Neural progenitor cell (in vitro differentiated cells): ENCODE results near the gene TRIM50. TPM values are rescaled to one million over a fixed set of nuclear protein-coding genes. Genes with fewer than 3 reads are reported as not detected.
A peak's percentile ranks its signal among the peaks of the same experiment; 100 is the strongest.
"Not testable (repeated sequence)": the region's sequence is repeated elsewhere in the genome, so short reads cannot be mapped to it uniquely, and the experiment has no call there.

ENCODE experiments used
- DNase-seq: peaks from one replicate; pipeline ENCODE4 v3.0.0-alpha.2; 2016; ENCODE audit warnings: low spot score
- H2AFZ ChIP-seq: fragments of 200-600 bp; sonication (generic); replicated peaks from 2 replicates; pipeline ENCODE4 v1.6.1; 2016; ENCODE audit warnings: antibody characterized with exemption
- H3F3A ChIP-seq: fragments of 200-600 bp; sonication (generic); 2 replicates; pipeline ENCODE4 v1.6.1; 2016; ENCODE audit warnings: antibody characterized with exemption, low read depth
- H3K27ac ChIP-seq: fragments of 200-600 bp; sonication (generic); 2 replicates; pipeline ENCODE4 v1.5.1; 2016; ENCODE audit warnings: mild to moderate bottlenecking
- H3K27me3 ChIP-seq: fragments of 200-600 bp; sonication (generic); 2 replicates; pipeline ENCODE4 v1.6.1; 2016; ENCODE audit warnings: mild to moderate bottlenecking, moderate library complexity
- H3K36me3 ChIP-seq: fragments of 200-600 bp; sonication (generic); 2 replicates; pipeline ENCODE4 v1.5.1; 2016
- H3K4me1 ChIP-seq: fragments of 200-600 bp; sonication (generic); 2 replicates; pipeline ENCODE4 v1.6.1; 2016; ENCODE audit warnings: mixed run types
- H3K4me2 ChIP-seq: fragments of 200-600 bp; sonication (generic); 2 replicates; pipeline ENCODE4 v1.6.1; 2016
- H3K4me3 ChIP-seq: fragments of 200-600 bp; sonication (generic); 2 replicates; pipeline ENCODE4 v1.5.1; 2016
- H3K79me2 ChIP-seq: fragments of 200-600 bp; sonication (generic); 2 replicates; pipeline ENCODE4 v1.6.1; 2016; ENCODE audit warnings: low read depth
- H3K9ac ChIP-seq: fragments of 200-600 bp; sonication (generic); 2 replicates; pipeline ENCODE4 v1.6.1; 2016
- H3K9me3 ChIP-seq: fragments of 200-600 bp; sonication (generic); 2 replicates; pipeline ENCODE4 v1.5.1; 2016; ENCODE audit warnings: low read depth
- H4K20me1 ChIP-seq: fragments of 200-600 bp; sonication (generic); 2 replicates; pipeline ENCODE4 v1.6.1; 2016; ENCODE audit warnings: low read depth
- H3K27ac Mint-ChIP-seq: 3 replicates; pipeline ENCODE4 v1.8.0; 2021; ENCODE audit warnings: mixed read lengths
- H3K27me3 Mint-ChIP-seq: 2 replicates; pipeline ENCODE4 v1.8.0; 2022; ENCODE audit warnings: low read depth, mild to moderate bottlenecking, inconsistent platforms, moderate library complexity, mixed read lengths; ENCODE audit not compliant: insufficient read depth
- H3K36me3 Mint-ChIP-seq: 3 replicates; pipeline ENCODE4 v1.8.0; 2021; ENCODE audit warnings: mixed read lengths
- H3K4me1 Mint-ChIP-seq: 3 replicates; pipeline ENCODE4 v1.8.0; 2021; ENCODE audit warnings: mixed read lengths
- H3K4me3 Mint-ChIP-seq: 3 replicates; pipeline ENCODE4 v1.8.0; 2021; ENCODE audit warnings: mild to moderate bottlenecking, moderate library complexity, mixed read lengths
- H3K9me3 Mint-ChIP-seq: 3 replicates; pipeline ENCODE4 v1.8.0; 2020; ENCODE audit warnings: mixed read lengths
- EZH2 ChIP-seq: fragments of 200-600 bp; sonication (generic); IDR thresholded peaks from 2 replicates; pipeline ENCODE4 v1.6.1; 2017; ENCODE audit warnings: antibody characterized with exemption, mild to moderate bottlenecking, moderate library complexity
- EZH2phosphoT487 ChIP-seq: fragments of 200-600 bp; sonication (generic); IDR thresholded peaks from 2 replicates; pipeline ENCODE4 v1.6.1; 2017; ENCODE audit warnings: antibody characterized with exemption
- total RNA-seq: library from RNA; depleted of rRNA; stranded (reverse); fragments of >200 nt; gene quantifications from 2 replicates; pipeline ENCODE4 v1.2.3, GENCODE V29; 2015; ENCODE audit warnings: low replicate concordance
- TF ChIP-seq, protein P1 (sequence below): fragments of 200-600 bp; sonication (generic); IDR thresholded peaks from 2 replicates; pipeline ENCODE4 v1.5.1; 2017; ENCODE audit warnings: antibody characterized with exemption, mild to moderate bottlenecking

The TRIM50 gene
- total RNA-seq, 1 donor from 2014 or later, result not detected

- H3K4me1 ChIP-seq, H3K4me3 ChIP-seq, H3K9me3 ChIP-seq, H3K27me3 ChIP-seq, H3K27ac ChIP-seq, H3K36me3 Mint-ChIP-seq, H3K4me3 Mint-ChIP-seq, H3K9ac ChIP-seq, H3K4me1 Mint-ChIP-seq, H3K79me2 ChIP-seq, H3K4me2 ChIP-seq, H3K36me3 ChIP-seq, H3K27me3 Mint-ChIP-seq, H3K27ac Mint-ChIP-seq, H4K20me1 ChIP-seq, DNase-seq, H3F3A ChIP-seq, H3K9me3 Mint-ChIP-seq: not testable (repeated sequence)
- peak overlapping the region; percentile 72 for H2AFZ ChIP-seq
Observed at GRCh38 chr7:73319541-73319940, 8.3 kb downstream of the TRIM50 start.

GRCh38 chr7:73318656-73319204 lies 9.2 kb downstream of the TRIM50 start:
- H3K27ac Mint-ChIP-seq, H3K9ac ChIP-seq, H3K36me3 Mint-ChIP-seq, H3K36me3 ChIP-seq, H3F3A ChIP-seq, H4K20me1 ChIP-seq, H3K79me2 ChIP-seq, H3K9me3 Mint-ChIP-seq, DNase-seq, H3K27ac ChIP-seq, H3K4me1 Mint-ChIP-seq, H3K27me3 Mint-ChIP-seq, H3K4me2 ChIP-seq, H3K27me3 ChIP-seq, H3K4me3 Mint-ChIP-seq, H2AFZ ChIP-seq, H3K4me1 ChIP-seq, H3K4me3 ChIP-seq, H3K9me3 ChIP-seq: not testable (repeated sequence)
- TF ChIP-seq, protein P1, sequence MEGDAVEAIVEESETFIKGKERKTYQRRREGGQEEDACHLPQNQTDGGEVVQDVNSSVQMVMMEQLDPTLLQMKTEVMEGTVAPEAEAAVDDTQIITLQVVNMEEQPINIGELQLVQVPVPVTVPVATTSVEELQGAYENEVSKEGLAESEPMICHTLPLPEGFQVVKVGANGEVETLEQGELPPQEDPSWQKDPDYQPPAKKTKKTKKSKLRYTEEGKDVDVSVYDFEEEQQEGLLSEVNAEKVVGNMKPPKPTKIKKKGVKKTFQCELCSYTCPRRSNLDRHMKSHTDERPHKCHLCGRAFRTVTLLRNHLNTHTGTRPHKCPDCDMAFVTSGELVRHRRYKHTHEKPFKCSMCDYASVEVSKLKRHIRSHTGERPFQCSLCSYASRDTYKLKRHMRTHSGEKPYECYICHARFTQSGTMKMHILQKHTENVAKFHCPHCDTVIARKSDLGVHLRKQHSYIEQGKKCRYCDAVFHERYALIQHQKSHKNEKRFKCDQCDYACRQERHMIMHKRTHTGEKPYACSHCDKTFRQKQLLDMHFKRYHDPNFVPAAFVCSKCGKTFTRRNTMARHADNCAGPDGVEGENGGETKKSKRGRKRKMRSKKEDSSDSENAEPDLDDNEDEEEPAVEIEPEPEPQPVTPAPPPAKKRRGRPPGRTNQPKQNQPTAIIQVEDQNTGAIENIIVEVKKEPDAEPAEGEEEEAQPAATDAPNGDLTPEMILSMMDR, result peak; percentile 11

GRCh38 chr7:73316521-73316920 lies 11.4 kb downstream of the TRIM50 start:
- Mint-ChIP-seq H3K9me3 (no peaks in the 10 kb centered on the region), H3K36me3 (no peaks in the 10 kb centered on the region), H3K27me3 (peaks cover 2% of the 10 kb centered on the region), H3K27ac (peak overlapping the region; percentile 37), H3K4me1 (peaks cover under 1% of the 10 kb centered on the region), H3K4me3 (no peak overlapping the region)
- Histone ChIP-seq H3K27ac (no peak overlapping the region), H3K4me3 (no peak overlapping the region), H3K27me3 (no peaks in the 10 kb centered on the region), H3K9me3 (no peaks in the 10 kb centered on the region), H3K4me2 (no peak overlapping the region), H2AFZ (no peak overlapping the region), H3K9ac (no peak overlapping the region), H3F3A (no peaks in the 10 kb centered on the region), H4K20me1 (no peaks in the 10 kb centered on the region), H3K36me3 (no peaks in the 10 kb centered on the region), H3K4me1 (no peaks in the 10 kb centered on the region), H3K79me2 (no peaks in the 10 kb centered on the region)
- TF ChIP-seq EZH2 (no peak), EZH2phosphoT487 (no peak)
- TF ChIP-seq, protein P1, result no peak
- DNase-seq, result no peak

DNA sequence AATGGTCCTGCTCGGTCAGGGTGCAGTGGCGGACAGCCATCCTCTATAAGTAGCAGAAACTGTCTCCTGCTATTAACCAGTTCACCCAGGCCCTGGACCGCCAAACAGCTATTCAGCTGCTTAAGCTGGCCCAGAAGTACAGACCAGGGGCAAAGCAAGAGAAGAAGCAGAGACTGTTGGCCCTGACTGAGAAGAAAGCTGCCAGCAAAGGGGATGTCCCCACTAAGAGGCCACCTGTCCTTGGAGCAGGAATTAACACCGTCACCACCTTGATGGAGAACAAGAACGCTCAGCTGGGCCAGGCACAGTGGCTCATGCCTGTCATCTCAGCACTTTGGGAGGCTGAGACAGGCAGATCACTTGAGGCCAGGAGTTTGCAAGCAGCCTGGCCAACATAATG lies 13.6 kb downstream of the TRIM50 start:
- DNase-seq, result no peak
- Mint-ChIP-seq H3K9me3 (no peaks in the 10 kb centered on the region), H3K27ac (no peak overlapping the region), H3K4me3 (no peak overlapping the region), H3K27me3 (peaks cover 3% of the 10 kb centered on the region), H3K36me3 (no peaks in the 10 kb centered on the region), H3K4me1 (peaks cover 1% of the 10 kb centered on the region)
- H3K9ac ChIP-seq, result no peak overlapping the region
- no peaks in the 10 kb centered on the region for H4K20me1 ChIP-seq
- H3K4me3 ChIP-seq, result no peak overlapping the region
- no peak for TF ChIP-seq EZH2phosphoT487
- no peak for TF ChIP-seq EZH2
- TF ChIP-seq, protein P1, result no peak
- no peaks in the 10 kb centered on the region for H3K9me3 ChIP-seq
- no peak overlapping the region for H3K27ac ChIP-seq
- no peaks in the 10 kb centered on the region for H3K27me3 ChIP-seq
- H2AFZ ChIP-seq, result no peak overlapping the region
- no peaks in the 10 kb centered on the region for H3F3A ChIP-seq
- no peak overlapping the region for H3K4me2 ChIP-seq
- H3K36me3 ChIP-seq, result no peaks in the 10 kb centered on the region
- no peaks in the 10 kb centered on the region for H3K79me2 ChIP-seq
- H3K4me1 ChIP-seq, result no peaks in the 10 kb centered on the region
